Dendritic cell treated with granulocyte-macrophage colony-stimulating factor and Interleukin-4, amounts not matched to agents 40 ng/mL and 50 ng/mL, for 4 days (primary cell): ENCODE results near the gene FANK1.

Experiments used
- H3K27ac Mint-ChIP-seq: one replicate; pipeline ENCODE4 v1.8.0; 2022; ENCODE audit warnings: mild to moderate bottlenecking, mixed read lengths
- H3K27me3 Mint-ChIP-seq: one replicate; pipeline ENCODE4 v1.8.0; 2022; ENCODE audit warnings: mild to moderate bottlenecking, mixed read lengths
- H3K36me3 Mint-ChIP-seq: one replicate; pipeline ENCODE4 v1.8.0; 2022; ENCODE audit warnings: low read depth, mixed read lengths
- H3K4me1 Mint-ChIP-seq: one replicate; pipeline ENCODE4 v1.8.0; 2022; ENCODE audit warnings: low read depth, mixed read lengths
- H3K4me3 Mint-ChIP-seq: one replicate; pipeline ENCODE4 v1.8.0; 2022; ENCODE audit warnings: mild to moderate bottlenecking, moderate library complexity, mixed read lengths
- H3K9me3 Mint-ChIP-seq: one replicate; pipeline ENCODE4 v1.8.0; 2022; ENCODE audit warnings: mixed read lengths
- intact Hi-C: fragments of 100-400 bp; cut with micrococcal nuclease; formaldehyde crosslinking; loops from one replicate; pipeline ENCODE4 v1.15.0; 2022

The FANK1 gene

DNA sequence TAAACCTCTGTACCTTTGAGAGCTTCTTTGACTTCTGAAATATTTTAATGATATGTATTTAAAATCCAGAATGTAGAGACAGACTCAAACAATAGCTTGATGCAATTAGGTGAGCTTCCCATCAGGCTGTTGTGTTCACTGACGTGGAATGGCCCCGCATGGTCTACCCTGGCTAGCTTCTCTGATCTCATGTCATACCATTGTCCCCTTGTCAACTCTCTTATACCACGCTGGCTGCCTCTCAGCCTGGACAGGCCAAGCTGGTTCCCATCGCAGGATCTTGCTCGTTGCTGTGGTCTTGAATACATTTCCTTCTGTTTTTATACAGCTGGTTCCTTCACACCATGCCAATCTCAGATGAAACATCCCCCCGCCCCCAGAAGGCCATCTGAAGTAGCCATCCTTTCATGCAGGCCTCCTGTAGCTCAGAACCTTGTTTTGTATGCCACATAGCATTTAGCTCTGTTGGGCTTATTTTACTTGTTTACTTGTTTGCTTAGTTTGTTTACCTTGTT, 84.2 kb downstream of the FANK1 start:
- no peaks in the 10 kb centered on the region for H3K9me3 Mint-ChIP-seq
- peak overlapping the region; percentile 24 for H3K27ac Mint-ChIP-seq
- intact Hi-C loops, result loop anchor here (5.0 to 10.0 kb wide), 4 partner anchors 114 to 767 kb away; no protein-coding TSS in a partner anchor
- H3K4me1 Mint-ChIP-seq, result peaks cover 35% of the 10 kb centered on the region
- no peaks in the 10 kb centered on the region for H3K27me3 Mint-ChIP-seq
- no peak overlapping the region for H3K4me3 Mint-ChIP-seq
- H3K36me3 Mint-ChIP-seq, result no peaks in the 10 kb centered on the region

DNA sequence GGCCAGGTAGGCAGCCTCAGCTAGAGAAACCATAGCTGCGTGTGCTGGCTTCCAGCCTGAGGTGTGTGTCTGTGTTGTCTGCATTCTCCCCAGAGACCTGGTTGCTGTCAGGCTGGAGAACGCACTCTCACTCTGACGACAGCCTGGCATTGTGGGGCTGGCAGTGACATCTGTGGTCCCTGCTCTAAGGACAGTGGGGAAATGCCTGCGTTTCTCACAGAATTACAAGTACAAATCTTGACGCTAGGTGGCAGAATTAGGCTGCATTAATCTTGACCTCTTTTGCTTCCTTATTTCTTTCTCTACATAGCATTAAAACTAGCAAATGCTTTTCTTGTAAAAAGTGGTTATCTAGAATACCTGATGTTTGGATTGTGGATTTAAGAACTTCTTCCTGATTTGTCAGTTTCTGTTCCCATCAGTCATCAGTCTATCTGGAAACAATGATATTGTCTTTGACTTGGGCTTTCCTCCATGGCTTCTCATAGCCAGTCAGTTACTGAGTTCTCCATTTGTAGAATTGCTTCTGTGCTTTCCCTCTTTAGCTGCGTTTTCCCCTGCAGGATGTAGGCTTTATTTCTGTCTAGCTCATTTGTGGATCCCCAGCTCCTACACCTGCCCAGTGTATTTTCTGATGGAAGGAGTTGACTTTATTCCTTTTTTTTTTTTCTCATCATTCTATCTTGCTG, 86.0 kb downstream of the FANK1 start:
- Mint-ChIP-seq H3K27ac (peak overlapping the region; percentile 62), H3K4me1 (peaks cover 42% of the 10 kb centered on the region), H3K36me3 (no peaks in the 10 kb centered on the region), H3K4me3 (no peak overlapping the region), H3K9me3 (no peaks in the 10 kb centered on the region), H3K27me3 (peaks cover 3% of the 10 kb centered on the region)
- intact Hi-C loops, result loop anchor here (1.0 to 10.0 kb wide), 7 partner anchors 112 to 765 kb away; no protein-coding TSS in a partner anchor

DNA sequence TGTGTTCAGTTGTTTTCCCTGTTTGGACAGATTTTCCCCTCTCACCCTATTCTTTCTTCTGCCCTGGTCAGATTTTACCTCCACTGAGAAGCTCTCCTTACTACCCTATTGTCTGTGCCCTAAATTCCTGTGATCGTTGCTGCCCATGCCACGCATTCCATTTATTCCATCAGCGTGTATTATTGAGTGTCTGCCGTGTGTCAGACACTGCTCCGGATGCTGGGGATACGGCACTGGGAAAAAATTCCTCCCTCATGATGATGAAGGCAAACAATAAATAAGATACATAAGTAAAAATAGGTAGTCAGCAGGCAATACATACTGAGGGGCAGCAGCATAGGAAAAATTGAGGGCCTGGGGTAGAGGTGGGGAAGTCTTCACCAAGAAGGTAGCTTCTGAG, 86.8 kb downstream of the FANK1 start:
- H3K27me3 Mint-ChIP-seq, result peaks cover 3% of the 10 kb centered on the region
- H3K4me1 Mint-ChIP-seq, result peaks cover 42% of the 10 kb centered on the region
- no peak overlapping the region for H3K4me3 Mint-ChIP-seq
- H3K36me3 Mint-ChIP-seq, result no peaks in the 10 kb centered on the region
- H3K27ac Mint-ChIP-seq, result peak overlapping the region; percentile 62
- intact Hi-C loops, result loop anchor here (2.0 to 10.0 kb wide), 5 partner anchors 112 to 764 kb away; no protein-coding TSS in a partner anchor
- no peaks in the 10 kb centered on the region for H3K9me3 Mint-ChIP-seq

DNA sequence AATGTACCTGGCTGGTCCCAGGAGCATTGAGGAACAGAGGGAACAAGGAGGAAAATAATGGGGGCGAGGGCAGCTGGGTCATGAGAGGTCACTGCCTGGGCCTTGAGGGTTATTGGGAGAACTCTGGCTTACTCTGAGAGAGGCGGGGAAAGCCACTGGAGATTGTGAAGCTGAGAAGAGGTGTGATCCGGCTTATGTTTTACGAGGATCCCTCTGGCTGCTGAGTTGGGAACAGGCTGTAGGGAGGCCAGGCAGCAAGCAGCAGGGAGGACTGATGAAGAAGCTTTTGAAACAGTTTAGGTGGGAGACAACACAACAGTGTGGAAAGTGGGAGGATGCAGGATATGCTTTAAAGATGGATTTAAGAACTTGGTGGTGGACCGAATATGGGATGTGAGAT, 87.3 kb downstream of the FANK1 start:
- intact Hi-C loops, result loop anchor here (2.0 to 10.0 kb wide), 5 partner anchors 111 to 764 kb away; no protein-coding TSS in a partner anchor
- H3K4me3 Mint-ChIP-seq, result no peak overlapping the region
- H3K4me1 Mint-ChIP-seq, result peaks cover 42% of the 10 kb centered on the region
- peaks cover 3% of the 10 kb centered on the region for H3K27me3 Mint-ChIP-seq
- H3K27ac Mint-ChIP-seq, result peak overlapping the region; percentile 62
- no peaks in the 10 kb centered on the region for H3K36me3 Mint-ChIP-seq
- no peaks in the 10 kb centered on the region for H3K9me3 Mint-ChIP-seq

DNA sequence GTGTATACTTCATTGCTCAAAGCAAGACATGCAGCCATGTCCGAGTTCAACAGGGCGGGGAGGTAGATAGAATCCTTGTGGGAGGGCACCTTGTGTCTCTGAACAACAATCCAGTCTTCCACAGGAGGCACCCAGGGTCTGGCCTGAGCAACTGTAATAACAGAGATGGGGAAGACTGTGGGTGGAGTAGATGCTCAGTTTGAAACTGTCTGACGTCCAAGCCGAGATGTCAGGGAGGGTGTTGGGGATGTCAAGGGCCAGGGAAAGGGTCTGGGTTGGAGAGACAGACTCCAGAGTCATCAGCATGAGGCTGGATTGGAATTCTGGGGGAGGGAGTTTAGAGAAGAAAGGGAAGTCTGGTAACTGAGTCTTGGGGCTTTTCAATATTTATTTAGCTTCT, 88.0 kb downstream of the FANK1 start:
- Mint-ChIP-seq H3K36me3 (no peaks in the 10 kb centered on the region), H3K9me3 (no peaks in the 10 kb centered on the region), H3K27ac (peak overlapping the region; percentile 2), H3K4me1 (peaks cover 48% of the 10 kb centered on the region), H3K27me3 (peaks cover 3% of the 10 kb centered on the region), H3K4me3 (no peak overlapping the region)
- intact Hi-C loops, result loop anchor here (5.0 to 10.0 kb wide), 4 partner anchors 110 to 763 kb away; no protein-coding TSS in a partner anchor

DNA sequence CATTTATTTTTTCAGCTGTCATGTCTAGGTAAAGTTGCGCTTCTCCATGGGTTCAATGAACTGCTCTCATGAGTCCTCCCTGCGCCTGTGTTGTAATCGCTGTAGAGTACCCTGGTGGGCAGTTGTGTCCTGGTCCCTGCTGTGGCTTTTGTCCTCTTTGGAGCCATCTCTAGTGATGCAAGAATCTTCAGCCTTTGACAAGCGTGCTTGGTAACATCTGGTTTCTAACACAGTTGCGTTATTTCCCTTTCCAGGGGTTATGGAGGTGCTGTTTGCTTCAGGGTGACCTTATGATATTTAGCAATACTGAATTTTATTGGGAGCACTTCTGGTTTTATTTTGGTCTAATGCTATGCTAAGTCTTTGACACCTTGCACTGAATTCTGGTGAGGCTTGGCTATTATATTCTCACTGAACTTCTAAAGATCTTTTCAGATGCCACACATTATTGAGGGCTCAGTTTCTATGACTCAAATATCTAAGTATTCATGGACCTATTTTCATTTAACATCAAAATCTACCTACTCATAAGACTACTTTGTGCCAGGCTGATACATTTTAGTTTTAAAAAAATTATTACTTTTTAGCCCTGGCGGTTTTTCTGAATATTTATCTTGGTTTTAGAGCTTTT, 88.6 kb downstream of the FANK1 start:
- Mint-ChIP-seq H3K4me3 (no peak overlapping the region), H3K4me1 (peaks cover 48% of the 10 kb centered on the region), H3K27ac (no peak overlapping the region)

DNA sequence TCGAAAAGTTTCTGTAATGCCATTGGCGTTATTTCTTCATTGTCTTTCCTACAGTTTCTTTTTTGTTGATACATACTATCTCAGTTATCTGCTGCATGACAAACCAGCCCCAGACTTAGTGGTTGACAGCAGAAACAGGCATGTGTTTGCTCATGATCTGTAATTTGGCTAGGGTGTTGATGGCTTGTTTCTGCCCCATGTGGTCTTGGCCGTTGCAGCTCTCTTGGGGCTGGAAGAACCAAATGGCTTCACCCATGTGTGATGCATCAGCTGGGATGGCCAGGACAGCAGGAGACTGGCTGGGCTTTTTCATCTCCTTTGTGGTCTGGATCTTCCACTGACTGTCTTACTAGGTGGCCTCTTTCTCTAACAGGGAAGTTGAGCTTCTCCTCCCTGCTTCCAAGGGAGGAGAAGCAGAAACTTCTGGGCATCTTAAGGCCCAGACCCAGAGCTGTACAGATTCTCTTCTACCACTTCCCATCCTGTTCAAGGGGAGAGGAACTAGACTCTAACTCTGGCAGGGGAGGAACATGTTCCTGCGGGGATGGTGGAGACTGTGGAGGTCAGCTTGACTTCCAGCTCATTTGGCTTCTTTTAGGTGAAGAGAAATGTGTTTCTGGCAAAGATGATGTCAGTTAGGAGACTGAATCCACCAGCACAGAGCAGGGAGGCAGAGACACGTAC, 89.3 kb downstream of the FANK1 start:
- no peaks in the 10 kb centered on the region for H3K36me3 Mint-ChIP-seq
- no peak overlapping the region for H3K4me3 Mint-ChIP-seq
- H3K27ac Mint-ChIP-seq, result peak overlapping the region; percentile 72
- peaks cover 3% of the 10 kb centered on the region for H3K27me3 Mint-ChIP-seq
- peaks cover 44% of the 10 kb centered on the region for H3K4me1 Mint-ChIP-seq
- intact Hi-C loops, result loop anchor here (10.0 kb wide), 2 partner anchors 109 to 169 kb away; no protein-coding TSS in a partner anchor
- H3K9me3 Mint-ChIP-seq, result peaks cover 6% of the 10 kb centered on the region

More for the DNA sequence above, 88.6 kb downstream of the FANK1 start:
- Mint-ChIP-seq H3K36me3 (no peaks in the 10 kb centered on the region), H3K27me3 (peaks cover 3% of the 10 kb centered on the region), H3K9me3 (no peaks in the 10 kb centered on the region)
- intact Hi-C loops, result loop anchor here (5.0 to 10.0 kb wide), 4 partner anchors 110 to 762 kb away; no protein-coding TSS in a partner anchor

DNA sequence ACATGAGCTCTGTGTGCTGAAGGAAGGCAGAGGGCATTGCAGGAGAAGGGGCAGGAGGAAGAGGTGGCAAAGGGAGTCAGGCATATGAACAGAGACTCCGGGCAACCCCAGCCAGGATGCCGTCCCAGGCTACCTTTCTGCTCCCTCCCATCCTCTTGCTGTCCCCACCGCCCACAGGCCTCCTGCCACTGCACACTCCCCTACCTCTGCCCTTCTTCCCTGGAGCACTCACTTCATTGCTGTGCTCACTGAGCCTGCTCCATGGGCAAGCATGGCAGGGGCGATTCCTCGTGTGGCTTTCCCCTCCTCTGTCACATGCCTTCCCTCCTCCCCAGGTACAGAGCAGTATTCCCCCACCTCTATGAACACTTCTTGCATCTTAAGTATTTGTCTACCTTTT, 93.4 kb downstream of the FANK1 start:
- no peaks in the 10 kb centered on the region for H3K36me3 Mint-ChIP-seq
- H3K4me3 Mint-ChIP-seq, result no peak overlapping the region
- peaks cover 18% of the 10 kb centered on the region for H3K4me1 Mint-ChIP-seq
- peaks cover 3% of the 10 kb centered on the region for H3K27me3 Mint-ChIP-seq
- H3K9me3 Mint-ChIP-seq, result peaks cover 10% of the 10 kb centered on the region
- H3K27ac Mint-ChIP-seq, result no peak overlapping the region
- intact Hi-C loops, result loop anchor here (10.0 kb wide), 2 partner anchors 105 to 165 kb away; no protein-coding TSS in a partner anchor

DNA sequence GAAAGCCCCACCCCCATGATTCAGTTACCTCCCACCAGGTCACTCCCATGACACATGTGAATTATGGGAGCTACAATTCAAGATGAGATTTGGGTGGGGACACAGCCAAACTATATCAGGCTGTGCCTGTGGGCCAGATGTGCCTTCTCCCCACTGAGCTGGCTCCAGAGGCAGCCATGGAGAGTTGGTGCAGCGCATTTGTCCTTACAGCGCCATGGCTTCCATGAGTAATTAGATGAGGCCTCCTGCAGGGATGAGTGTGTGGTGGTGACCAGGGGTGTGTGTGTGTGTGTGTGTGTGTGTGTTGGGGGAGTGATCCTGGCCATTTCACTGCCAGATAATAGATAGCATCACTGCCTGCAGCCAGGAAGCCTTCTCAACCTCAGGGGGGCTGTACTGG, 94.6 kb downstream of the FANK1 start:
- peaks cover 10% of the 10 kb centered on the region for H3K4me1 Mint-ChIP-seq
- peak overlapping the region; percentile 20 for H3K27ac Mint-ChIP-seq
- H3K36me3 Mint-ChIP-seq, result no peaks in the 10 kb centered on the region
- H3K4me3 Mint-ChIP-seq, result no peak overlapping the region
- peaks cover 10% of the 10 kb centered on the region for H3K9me3 Mint-ChIP-seq
- H3K27me3 Mint-ChIP-seq, result peaks cover 3% of the 10 kb centered on the region
- intact Hi-C loops, result no loop called here

DNA sequence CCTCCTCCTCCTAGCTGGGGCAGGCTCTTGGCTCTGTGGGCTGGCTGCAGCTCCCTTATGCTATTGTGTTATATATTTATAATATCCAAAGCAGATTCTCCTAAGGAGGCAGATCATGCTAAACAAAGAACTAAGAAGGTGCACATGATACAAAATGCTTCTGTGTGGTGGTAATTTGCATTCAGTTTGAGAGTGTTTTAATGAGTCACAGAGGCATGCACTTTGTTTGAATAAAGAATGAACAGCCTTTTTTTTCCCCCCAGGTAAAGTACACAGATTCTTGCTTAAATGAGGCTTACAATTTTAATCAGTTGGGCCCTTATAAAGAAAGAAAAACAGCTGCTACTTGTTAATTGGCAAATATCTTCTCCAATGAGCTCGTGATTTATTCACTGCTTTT, 95.0 kb downstream of the FANK1 start:
- peaks cover 10% of the 10 kb centered on the region for H3K9me3 Mint-ChIP-seq
- no peaks in the 10 kb centered on the region for H3K36me3 Mint-ChIP-seq
- H3K4me3 Mint-ChIP-seq, result no peak overlapping the region

DNA sequence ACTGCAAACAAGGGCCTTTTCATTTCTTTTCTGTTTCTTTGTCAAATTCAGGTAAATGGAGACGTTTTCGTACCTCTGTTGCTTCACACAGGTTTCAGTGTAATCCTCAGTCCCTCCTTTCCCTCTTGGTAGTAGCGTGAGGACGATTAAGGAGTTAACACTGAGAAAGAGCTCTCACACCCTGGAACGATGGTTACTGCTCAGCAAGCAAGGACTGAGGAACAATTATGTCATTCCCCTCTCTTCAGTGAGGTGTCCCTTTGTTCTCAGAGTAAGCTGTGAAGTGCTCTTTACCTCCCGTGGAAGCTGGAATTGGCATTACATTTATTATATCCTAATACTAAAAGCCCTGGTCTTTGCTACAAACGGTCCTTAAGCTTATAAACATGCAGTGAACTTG, 95.9 kb downstream of the FANK1 start:
- no peaks in the 10 kb centered on the region for H3K36me3 Mint-ChIP-seq
- H3K27me3 Mint-ChIP-seq, result peaks cover 2% of the 10 kb centered on the region
- no peak overlapping the region for H3K27ac Mint-ChIP-seq
- intact Hi-C loops, result no loop called here
- no peak overlapping the region for H3K4me3 Mint-ChIP-seq
- H3K9me3 Mint-ChIP-seq, result peaks cover 10% of the 10 kb centered on the region
- peaks cover 7% of the 10 kb centered on the region for H3K4me1 Mint-ChIP-seq

More for the DNA sequence above, 95.0 kb downstream of the FANK1 start:
- Mint-ChIP-seq H3K27ac (no peak overlapping the region), H3K27me3 (peaks cover 3% of the 10 kb centered on the region), H3K4me1 (peaks cover 7% of the 10 kb centered on the region)
- intact Hi-C loops, result no loop called here

DNA sequence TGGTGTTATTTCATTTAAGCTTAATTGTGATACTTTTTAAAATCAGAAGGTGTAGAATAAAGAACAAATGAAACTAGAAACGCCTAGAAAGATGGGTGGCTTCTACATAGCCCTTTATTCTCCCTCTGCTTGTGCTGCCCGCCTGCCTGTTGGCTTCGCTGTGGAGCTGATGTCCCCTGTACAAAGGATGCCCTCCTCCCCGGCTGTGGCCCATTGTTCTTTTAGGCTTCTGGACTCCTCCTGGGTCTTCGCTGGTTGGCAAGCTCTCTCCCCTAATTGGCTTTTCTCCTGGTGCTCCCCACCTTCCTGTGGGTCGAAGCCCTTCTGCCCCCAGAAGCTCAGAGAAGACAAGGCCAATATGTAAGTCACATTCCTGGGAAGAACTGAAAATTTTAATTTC, 98.2 kb downstream of the FANK1 start:
- no peaks in the 10 kb centered on the region for H3K27me3 Mint-ChIP-seq
- H3K9me3 Mint-ChIP-seq, result peaks cover 10% of the 10 kb centered on the region
- H3K4me3 Mint-ChIP-seq, result no peak overlapping the region
- intact Hi-C loops, result no loop called here
- H3K4me1 Mint-ChIP-seq, result no peaks in the 10 kb centered on the region
- H3K27ac Mint-ChIP-seq, result no peak overlapping the region
- H3K36me3 Mint-ChIP-seq, result no peaks in the 10 kb centered on the region

DNA sequence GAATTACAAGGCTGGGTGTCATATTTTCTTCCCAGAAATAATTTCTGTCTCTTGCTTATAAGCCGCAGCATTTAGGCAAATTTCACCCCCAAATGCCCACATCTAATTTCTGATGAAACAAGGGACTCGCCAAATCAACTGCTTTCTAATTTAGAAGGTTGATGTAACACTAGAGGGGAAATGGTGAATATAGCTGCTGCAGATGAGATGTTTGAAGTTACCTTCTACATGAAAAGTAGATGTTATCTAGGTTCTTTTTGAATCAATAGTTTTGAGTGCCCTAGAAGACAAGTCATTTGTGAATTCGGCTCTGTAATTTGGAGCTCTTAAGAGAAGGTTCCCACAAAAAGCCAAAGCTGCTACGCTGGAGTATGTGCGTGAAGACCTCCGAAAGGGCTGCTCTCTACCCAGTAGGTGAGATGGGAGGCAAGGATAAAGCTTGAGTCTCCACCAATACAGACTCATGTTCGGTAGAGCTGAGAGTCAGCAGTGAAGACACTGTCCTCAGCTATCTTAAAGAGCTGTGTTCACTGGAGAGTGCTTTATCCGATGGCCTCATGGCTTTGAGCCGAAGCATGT, 99.5 kb downstream of the FANK1 start:
- no peaks in the 10 kb centered on the region for H3K27me3 Mint-ChIP-seq
- H3K4me3 Mint-ChIP-seq, result no peak overlapping the region
- no peaks in the 10 kb centered on the region for H3K36me3 Mint-ChIP-seq
- H3K27ac Mint-ChIP-seq, result no peak overlapping the region
- H3K4me1 Mint-ChIP-seq, result no peaks in the 10 kb centered on the region
- intact Hi-C loops, result no loop called here
- peaks cover 3% of the 10 kb centered on the region for H3K9me3 Mint-ChIP-seq
